GM12878 (cell line): Measurements from ENCODE around the gene TMEM14C.

Experiments
- ATF3 ChIP-seq: IDR thresholded peaks from 2 replicates; pipeline ENCODE4 v1.6.1; 2011; ENCODE audit warnings: low read depth, mild to moderate bottlenecking, low read length, moderate library complexity, borderline replicate concordance; ENCODE audit errors: extremely low read depth
- EED ChIP-seq: sonication (generic); IDR thresholded peaks from 2 replicates; pipeline ENCODE4 v1.6.1; 2016; ENCODE audit warnings: antibody characterized with exemption, low read depth
- EGR1 ChIP-seq, 2 experiments: IDR thresholded peaks; 1 replicate in 1 of 2; 2 replicates in 1 of 2; pipeline ENCODE4 v1.6.1; 2011 to 2012; ENCODE audit warnings: low read depth in 2 of 2, low read length in 2 of 2, borderline replicate concordance in 1 of 2, mild to moderate bottlenecking in 1 of 2, moderate library complexity in 1 of 2
- EZH2 ChIP-seq: IDR thresholded peaks from 2 replicates; pipeline ENCODE4 v1.6.1; 2012; ENCODE audit warnings: low read depth, mild to moderate bottlenecking, control low read depth, inconsistent platforms, low read length, borderline replicate concordance; ENCODE audit not compliant: control insufficient read depth
- HDAC2 ChIP-seq: fragments of 200-600 bp; sonication (generic); IDR thresholded peaks from 2 replicates; pipeline ENCODE4 v1.6.1; 2017
- PAX8 ChIP-seq: fragments of 450-650 bp; IDR thresholded peaks from 2 replicates; pipeline ENCODE4 v1.6.1; 2017; ENCODE audit warnings: mild to moderate bottlenecking, moderate library complexity
- PKNOX1 ChIP-seq: fragments of 450-650 bp; IDR thresholded peaks from 2 replicates; pipeline ENCODE4 v1.6.1; 2016; ENCODE audit warnings: mild to moderate bottlenecking
- POLR2AphosphoS5 ChIP-seq: IDR thresholded peaks from 2 replicates; pipeline ENCODE4 v1.6.1; 2011; ENCODE audit warnings: mild to moderate bottlenecking, low read length, inconsistent platforms
- SIN3A ChIP-seq: IDR thresholded peaks from 2 replicates; pipeline ENCODE4 v1.6.1; 2012; ENCODE audit warnings: low read depth, low read length, improper control_type of control experiment
- USF2 ChIP-seq: IDR thresholded peaks from 2 replicates; pipeline ENCODE4 v1.6.1; 2011; ENCODE audit warnings: low read depth, low read length, improper control_type of control experiment, borderline replicate concordance
- ZNF274 ChIP-seq: IDR thresholded peaks from one replicate; pipeline ENCODE4 v1.8.0; 2011; ENCODE audit not compliant: insufficient read length, insufficient read depth

GRCh38 chr6:10681795-10682194 lies 41.1 kb upstream of the TMEM14C start:
- no peak for TF ChIP-seq EZH2
- no peak for TF ChIP-seq ZNF274
- no peak for TF ChIP-seq EED
- no peak for TF ChIP-seq HDAC2
- no peak for TF ChIP-seq USF2
- no peak for TF ChIP-seq PAX8
- no peak for TF ChIP-seq ATF3
- TF ChIP-seq POLR2AphosphoS5: no peak
- no peak for TF ChIP-seq SIN3A
- TF ChIP-seq EGR1 (IDR thresholded peaks at IDR 0.05; ENCODE audit: borderline replicate concordance in 1 of 2, low read depth in 2 of 2, low read length in 2 of 2): no peak
- no peak for TF ChIP-seq PKNOX1
